ENCODE results near the gene SEC61B.

GRCh38 chr9:99193466-99193821, 28.6 kb upstream of the SEC61B start:
- no peak for TF ChIP-seq CTCF (IDR thresholded peaks at IDR 0.05)
- no peak for TF ChIP-seq POLR2A (IDR thresholded peaks at IDR 0.05)

All from uterus (tissue), 2 donors.